Measurements from ENCODE around the gene KRTAP20-3. TPM values are rescaled to one million over a fixed set of nuclear protein-coding genes. Genes with fewer than 3 reads are reported as not detected.

KRTAP20-3 gene
- total RNA-seq, 2 experiments from 2014 or later: not detected

DNA sequence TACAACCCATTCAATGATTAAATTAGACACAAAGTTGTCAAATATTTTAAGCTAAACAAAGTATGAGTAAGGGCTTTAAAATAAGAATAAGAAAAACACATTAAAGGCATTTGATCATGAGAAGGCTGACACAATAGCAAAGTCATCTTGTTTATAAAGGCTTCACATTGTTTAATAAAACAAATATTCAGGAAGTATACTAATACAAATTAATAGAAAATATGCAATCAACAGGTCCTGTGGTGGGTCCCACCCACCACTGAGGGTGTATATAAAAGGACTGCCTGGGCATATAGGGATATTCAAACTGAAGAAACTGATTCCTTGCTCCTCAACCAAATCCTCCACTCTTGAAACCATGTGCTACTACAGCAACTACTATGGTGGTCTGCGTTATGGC is 7.8 kb upstream of the KRTAP20-3 start, which contains the start of gene KRTAP20-2:
TSS of gene KRTAP20-2 (plus strand) at position 301 of the 400 bp plus-strand sequence. CDS start at position 359, 58 bp downstream.
- DNase-seq: no peak
- CTCF ChIA-PET: no interaction called here
- Mint-ChIP-seq H3K27ac (no peak within 1 kb of the TSS), H3K36me3 (ENCODE audit: low read depth) (no peaks in the 10 kb centered on the region), H3K4me1 (no peaks in the 10 kb centered on the region), H3K27me3 (no peaks in the 10 kb centered on the region), H3K4me3 (no peak within 1 kb of the TSS), H3K9me3 (no peaks in the 10 kb centered on the region)
- POLR2A ChIA-PET: no interaction called here

DNA sequence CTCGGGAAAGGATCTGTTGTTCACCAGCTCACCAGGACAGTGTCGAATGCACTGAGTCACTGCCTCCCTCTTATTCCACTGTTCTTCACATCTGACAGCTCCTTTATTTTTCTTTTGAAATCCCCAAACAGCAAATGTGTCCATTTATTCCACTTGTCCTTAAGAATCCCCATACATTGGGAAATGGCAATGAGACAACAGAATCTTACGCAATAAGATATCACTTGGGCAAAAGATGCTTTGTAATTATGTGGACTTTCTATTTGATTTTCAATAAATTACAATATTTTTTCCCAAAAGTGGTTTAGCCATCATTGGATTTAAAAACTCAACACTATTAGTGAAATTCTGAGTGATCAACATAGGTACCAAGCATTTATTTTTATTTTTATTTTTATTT is 4.0 kb upstream of the KRTAP20-3 start:
- Mint-ChIP-seq H3K36me3 (ENCODE audit: low read depth) (no peaks in the 10 kb centered on the region), H3K4me1 (no peaks in the 10 kb centered on the region), H3K4me3 (no peak overlapping the region), H3K27me3 (no peaks in the 10 kb centered on the region), H3K27ac (no peak overlapping the region), H3K9me3 (no peaks in the 10 kb centered on the region)
- ChIA-PET CTCF (no interaction called here), POLR2A (no interaction called here)
- no peak for DNase-seq

DNA sequence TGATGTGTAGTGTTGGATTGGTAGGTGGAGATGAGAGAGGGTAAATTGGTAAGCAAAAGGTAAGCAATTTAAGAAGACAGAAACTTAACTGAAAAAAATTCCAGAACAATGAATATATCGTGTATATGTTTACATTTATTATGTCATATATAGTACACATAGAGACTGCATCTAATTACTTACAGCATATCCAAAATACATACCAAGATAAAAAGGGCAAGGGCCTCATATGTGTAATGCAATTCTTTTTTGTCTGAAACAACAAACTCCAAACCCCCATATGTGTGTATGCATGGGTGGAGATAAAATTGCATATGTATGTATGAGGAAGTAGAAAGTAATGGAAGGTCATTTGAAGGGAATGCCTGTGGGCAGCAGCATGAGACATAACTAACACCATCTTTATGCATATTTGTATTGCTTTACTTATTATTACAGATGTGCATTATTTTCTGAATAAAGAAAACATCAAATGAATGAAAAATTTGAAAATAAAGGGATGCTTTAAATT is 4.3 kb downstream of the KRTAP20-3 start:
- H3K4me1 Mint-ChIP-seq: no peaks in the 10 kb centered on the region
- no peak for DNase-seq
- ChIA-PET POLR2A (no interaction called here), CTCF (no interaction called here)
- no peak overlapping the region for H3K27ac Mint-ChIP-seq
- no peaks in the 10 kb centered on the region for H3K36me3 Mint-ChIP-seq (ENCODE audit: low read depth)
- H3K9me3 Mint-ChIP-seq: no peaks in the 10 kb centered on the region
- no peak overlapping the region for H3K4me3 Mint-ChIP-seq
- H3K27me3 Mint-ChIP-seq: peaks cover 2% of the 10 kb centered on the region

DNA sequence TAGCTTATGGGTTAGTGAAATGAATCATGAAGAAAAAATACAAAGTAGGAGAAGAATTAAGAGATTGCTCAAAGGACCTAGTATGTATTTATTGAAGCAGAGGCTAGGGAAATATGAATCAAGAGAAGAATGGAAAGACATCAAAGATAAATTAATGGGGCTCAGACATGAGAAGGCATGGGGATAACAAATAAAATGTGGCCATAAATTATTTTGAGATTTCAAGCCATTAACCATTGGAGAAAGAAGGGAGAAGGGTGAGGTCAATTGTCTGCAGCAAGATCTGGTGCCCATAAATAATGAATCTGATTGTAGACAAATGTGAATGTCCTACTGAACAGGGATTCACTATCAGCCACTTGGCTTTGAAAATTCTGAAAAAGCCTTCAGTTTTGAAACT is 10.2 kb downstream of the KRTAP20-3 start:
- POLR2A ChIA-PET: no interaction called here
- no peak overlapping the region for H3K4me3 Mint-ChIP-seq
- H3K9me3 Mint-ChIP-seq: no peaks in the 10 kb centered on the region
- DNase-seq: no peak
- CTCF ChIA-PET: no interaction called here
- no peak overlapping the region for H3K27ac Mint-ChIP-seq
- peaks cover 4% of the 10 kb centered on the region for H3K27me3 Mint-ChIP-seq
- no peaks in the 10 kb centered on the region for H3K4me1 Mint-ChIP-seq
- H3K36me3 Mint-ChIP-seq (ENCODE audit: low read depth): no peaks in the 10 kb centered on the region

DNA sequence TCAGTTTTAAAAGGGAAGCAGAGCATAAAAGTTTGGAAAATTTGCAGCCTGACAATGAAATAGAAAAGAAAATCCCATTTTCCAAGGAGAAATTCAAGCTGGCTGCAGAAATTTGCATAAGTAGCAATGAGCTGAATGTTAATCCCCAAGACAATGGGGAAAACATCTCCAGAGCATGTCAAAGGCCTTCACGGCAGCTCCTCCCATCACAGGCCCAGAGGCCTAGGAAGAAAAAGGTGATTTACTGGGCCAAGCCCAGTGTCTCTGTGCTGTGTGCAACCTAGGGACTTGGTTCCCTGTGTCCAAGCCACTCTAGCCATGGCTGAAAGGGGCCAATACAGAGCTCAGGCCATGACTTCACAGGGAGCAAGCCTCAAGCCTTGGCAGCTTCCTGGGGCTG is 26.1 kb downstream of the KRTAP20-3 start:
- no peak for DNase-seq
- Mint-ChIP-seq H3K4me1 (no peaks in the 10 kb centered on the region), H3K9me3 (peaks cover 5% of the 10 kb centered on the region), H3K27me3 (no peaks in the 10 kb centered on the region), H3K36me3 (ENCODE audit: low read depth) (no peaks in the 10 kb centered on the region), H3K4me3 (no peak overlapping the region), H3K27ac (no peak overlapping the region)
- ChIA-PET POLR2A (no interaction called here), CTCF (no interaction called here)

DNA sequence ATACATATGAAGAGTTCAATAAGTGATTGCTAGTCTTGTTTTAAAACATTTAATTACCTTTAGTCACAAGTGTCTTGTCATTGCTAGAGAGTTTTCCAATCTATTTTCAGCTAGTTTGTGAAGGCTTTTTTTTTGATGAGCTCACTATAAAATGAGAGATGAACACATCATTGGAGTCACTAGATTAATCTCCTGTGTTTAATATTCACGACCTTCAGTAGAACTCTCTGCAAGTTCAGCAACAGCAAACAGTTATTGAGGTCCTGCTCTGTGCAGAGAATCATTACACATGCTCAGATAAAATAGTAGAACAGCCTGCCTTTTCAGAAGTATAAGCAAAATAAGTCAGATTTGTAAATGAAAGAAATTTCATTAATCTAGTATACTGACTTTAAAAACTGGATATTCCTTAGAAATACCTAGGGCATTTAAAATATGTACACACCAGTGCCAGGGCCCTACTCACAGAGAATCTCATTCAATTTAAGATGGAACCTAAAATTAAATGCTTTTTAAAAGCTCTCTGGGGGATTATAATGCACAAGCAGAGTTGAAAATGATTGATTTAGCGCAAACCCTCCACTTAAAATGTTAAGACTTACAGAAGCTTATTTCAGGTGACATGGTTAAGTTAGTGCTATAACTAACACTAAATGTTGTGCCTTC is 30.5 kb downstream of the KRTAP20-3 start:
- H3K27ac Mint-ChIP-seq: no peak overlapping the region
- H3K4me3 Mint-ChIP-seq: no peak overlapping the region
- H3K36me3 Mint-ChIP-seq (ENCODE audit: low read depth): no peaks in the 10 kb centered on the region
- no peak for DNase-seq
- peaks cover 4% of the 10 kb centered on the region for H3K9me3 Mint-ChIP-seq
- ChIA-PET CTCF (no interaction called here), POLR2A (no interaction called here)
- no peaks in the 10 kb centered on the region for H3K4me1 Mint-ChIP-seq
- H3K27me3 Mint-ChIP-seq: no peaks in the 10 kb centered on the region

DNA sequence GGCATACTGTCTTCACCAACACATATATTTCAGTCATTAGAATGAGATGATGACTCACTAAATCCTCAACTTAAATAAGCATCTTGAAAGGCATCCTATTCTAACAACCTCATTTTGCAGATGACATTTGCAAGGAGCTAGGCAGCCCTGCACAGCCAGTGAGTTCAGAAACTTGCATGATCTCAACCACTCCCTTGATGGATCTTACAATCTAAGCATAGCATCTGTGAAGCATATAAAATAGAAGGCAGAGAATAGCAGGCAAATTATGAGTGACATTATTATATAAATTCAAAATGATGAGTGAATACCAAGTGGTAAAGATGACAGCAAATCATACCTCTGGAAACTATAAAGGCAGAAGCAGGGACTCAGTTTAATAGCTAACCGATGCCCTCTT is 31.6 kb downstream of the KRTAP20-3 start:
- Mint-ChIP-seq H3K4me1 (no peaks in the 10 kb centered on the region), H3K4me3 (no peak overlapping the region), H3K36me3 (ENCODE audit: low read depth) (no peaks in the 10 kb centered on the region), H3K9me3 (no peaks in the 10 kb centered on the region), H3K27ac (no peak overlapping the region), H3K27me3 (no peaks in the 10 kb centered on the region)
- CTCF ChIA-PET: no interaction called here
- POLR2A ChIA-PET: no interaction called here
- DNase-seq: no peak

DNA sequence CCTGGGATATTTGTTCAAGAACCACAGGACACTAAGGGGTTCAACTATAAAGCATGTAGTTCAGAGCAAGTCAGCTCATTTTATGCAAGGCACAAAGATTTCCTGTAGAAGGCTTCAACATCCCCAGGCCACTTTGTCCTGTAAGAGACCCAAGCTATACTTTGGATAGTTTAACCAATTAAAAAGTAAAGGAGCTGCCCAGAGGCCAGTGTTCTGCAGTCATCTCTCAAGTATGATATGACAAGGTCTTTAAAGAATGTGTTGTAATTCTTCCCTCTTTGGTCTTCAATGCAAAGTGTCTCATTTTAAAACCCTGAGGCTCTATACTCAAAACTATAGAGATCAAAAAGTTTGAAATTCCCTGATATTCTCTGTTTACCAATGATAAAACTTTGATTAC is 34.1 kb downstream of the KRTAP20-3 start:
- POLR2A ChIA-PET: no interaction called here
- CTCF ChIA-PET: no interaction called here
- no peak for DNase-seq
- Mint-ChIP-seq H3K27me3 (peaks cover 4% of the 10 kb centered on the region), H3K27ac (no peak overlapping the region), H3K4me1 (no peaks in the 10 kb centered on the region), H3K36me3 (ENCODE audit: low read depth) (no peaks in the 10 kb centered on the region), H3K9me3 (no peaks in the 10 kb centered on the region), H3K4me3 (no peak overlapping the region)

DNA sequence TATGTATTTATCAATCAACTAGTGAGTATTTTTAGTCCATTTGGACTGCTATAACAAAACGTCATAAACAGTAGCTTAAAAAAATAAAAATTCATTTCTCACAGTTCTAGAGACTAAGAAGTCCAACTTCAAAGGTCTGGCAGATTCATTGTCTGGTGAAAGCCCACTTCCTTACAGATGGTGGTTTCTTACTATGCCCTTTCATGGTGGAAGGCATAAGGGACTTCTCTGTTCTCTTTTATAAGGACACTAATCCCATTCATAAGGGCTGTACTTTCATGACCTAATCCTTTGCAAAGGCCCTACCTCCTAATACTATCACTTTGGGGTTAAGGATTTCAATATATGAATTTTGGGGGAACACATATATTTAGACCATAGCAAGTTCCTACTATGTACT is 37.9 kb downstream of the KRTAP20-3 start:
- Mint-ChIP-seq H3K27me3 (peaks cover 4% of the 10 kb centered on the region), H3K27ac (no peak overlapping the region), H3K4me1 (no peaks in the 10 kb centered on the region), H3K36me3 (ENCODE audit: low read depth) (no peaks in the 10 kb centered on the region), H3K9me3 (no peaks in the 10 kb centered on the region), H3K4me3 (no peak overlapping the region)
- CTCF ChIA-PET: no interaction called here
- POLR2A ChIA-PET: no interaction called here
- DNase-seq: no peak

DNA sequence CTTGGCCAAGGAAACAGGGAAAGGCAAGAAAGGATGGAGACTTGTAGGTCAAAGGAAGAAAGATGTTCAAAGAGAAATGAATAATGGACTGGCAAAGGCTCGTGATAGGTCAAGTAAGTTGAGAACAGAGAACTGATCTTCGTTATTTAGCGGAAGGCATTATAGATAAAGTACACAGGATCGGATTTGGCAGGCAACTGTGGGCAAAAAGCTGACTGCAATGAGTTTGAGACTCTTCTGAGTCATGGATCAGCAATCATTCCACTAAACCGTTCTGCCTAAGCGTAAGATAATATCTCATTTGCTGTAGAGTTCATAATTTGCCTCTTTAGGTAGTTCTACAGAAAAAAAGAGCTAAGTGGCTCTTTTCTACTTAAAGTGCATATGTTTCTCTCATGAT is 41.8 kb downstream of the KRTAP20-3 start:
- ChIA-PET CTCF (no interaction called here), POLR2A (no interaction called here)
- no peak overlapping the region for H3K4me3 Mint-ChIP-seq
- DNase-seq: no peak
- no peak overlapping the region for H3K27ac Mint-ChIP-seq
- no peaks in the 10 kb centered on the region for H3K9me3 Mint-ChIP-seq
- no peaks in the 10 kb centered on the region for H3K36me3 Mint-ChIP-seq (ENCODE audit: low read depth)
- H3K4me1 Mint-ChIP-seq: no peaks in the 10 kb centered on the region
- peaks cover 4% of the 10 kb centered on the region for H3K27me3 Mint-ChIP-seq

DNA sequence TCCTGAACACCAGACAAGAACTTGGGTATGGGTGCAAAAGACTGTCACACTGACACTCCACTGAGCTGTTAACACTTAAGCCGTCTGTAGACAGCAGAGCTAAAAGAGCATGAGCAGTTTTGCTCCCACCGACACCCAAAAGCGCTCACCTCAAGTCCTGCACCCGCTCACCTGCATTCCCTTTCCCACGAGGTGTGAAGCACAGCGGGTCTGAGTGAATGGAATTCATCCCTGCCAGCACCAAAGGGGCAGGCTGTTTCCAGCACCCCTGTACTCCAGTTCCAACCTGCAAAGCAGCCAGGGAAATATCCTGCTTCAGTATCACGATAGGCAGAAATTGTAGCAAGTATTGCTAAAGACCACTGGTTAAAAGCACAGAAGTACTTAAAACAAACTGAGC is 47.2 kb downstream of the KRTAP20-3 start:
- no peak overlapping the region for H3K27ac Mint-ChIP-seq
- no peaks in the 10 kb centered on the region for H3K36me3 Mint-ChIP-seq (ENCODE audit: low read depth)
- H3K4me1 Mint-ChIP-seq: no peaks in the 10 kb centered on the region
- peaks cover 2% of the 10 kb centered on the region for H3K27me3 Mint-ChIP-seq
- DNase-seq: no peak
- CTCF ChIA-PET: no interaction called here
- no peak overlapping the region for H3K4me3 Mint-ChIP-seq
- POLR2A ChIA-PET: no interaction called here
- no peaks in the 10 kb centered on the region for H3K9me3 Mint-ChIP-seq

Other genes with a start within 250 kb of the KRTAP20-3 start
- gene KRTAP13-1, start 246.8 kb upstream of the KRTAP20-3 start, total RNA-seq: not detected
- not detected for gene KRTAP13-3, start 216.9 kb upstream of the KRTAP20-3 start, total RNA-seq
- not detected for gene KRTAP13-4, start 212.6 kb upstream of the KRTAP20-3 start, total RNA-seq
- gene KRTAP15-1, start 202.6 kb upstream of the KRTAP20-3 start, total RNA-seq: not detected
- gene KRTAP19-1, start 162.5 kb upstream of the KRTAP20-3 start, total RNA-seq: not detected
- gene KRTAP19-2, start 155.4 kb upstream of the KRTAP20-3 start, total RNA-seq: not detected
- not detected for gene KRTAP19-3, start 150.9 kb upstream of the KRTAP20-3 start, total RNA-seq
- not detected for gene KRTAP19-4, start 145.7 kb upstream of the KRTAP20-3 start, total RNA-seq
- gene KRTAP19-5, start 140.7 kb upstream of the KRTAP20-3 start, total RNA-seq: not detected
- not detected for gene KRTAP19-6, start 101.0 kb upstream of the KRTAP20-3 start, total RNA-seq
- not detected for gene KRTAP19-7, start 81.5 kb upstream of the KRTAP20-3 start, total RNA-seq
- gene KRTAP22-2, start 52.5 kb upstream of the KRTAP20-3 start, total RNA-seq: not detected
- not detected for gene KRTAP6-3, start 50.4 kb upstream of the KRTAP20-3 start, total RNA-seq
- not detected for gene KRTAP6-2, start 44.0 kb upstream of the KRTAP20-3 start, total RNA-seq
- gene KRTAP22-1, start 41.8 kb upstream of the KRTAP20-3 start, total RNA-seq: not detected
- not detected for gene KRTAP6-1, start 28.9 kb upstream of the KRTAP20-3 start, total RNA-seq
- not detected for gene KRTAP20-1, start 26.4 kb upstream of the KRTAP20-3 start, total RNA-seq
- not detected for gene KRTAP20-4, start 22.2 kb upstream of the KRTAP20-3 start, total RNA-seq
- not detected for gene KRTAP20-2, start 7.7 kb upstream of the KRTAP20-3 start, total RNA-seq
- gene KRTAP21-3, start 75.9 kb downstream of the KRTAP20-3 start, total RNA-seq: not detected
- not detected for gene KRTAP21-2, start 104.4 kb downstream of the KRTAP20-3 start, total RNA-seq
- not detected for gene KRTAP21-1, start 112.6 kb downstream of the KRTAP20-3 start, total RNA-seq
- not detected for gene KRTAP8-1, start 170.4 kb downstream of the KRTAP20-3 start, total RNA-seq
- not detected for gene KRTAP7-1, start 186.9 kb downstream of the KRTAP20-3 start, total RNA-seq
- not detected for gene KRTAP11-1, start 238.7 kb downstream of the KRTAP20-3 start, total RNA-seq